Parathyroid adenoma (tissue), 2 donors: ENCODE data around the gene WBP2.

Source experiments
- H2AFZ ChIP-seq: fragments of 300-600 bp; sonication (generic); one replicate; pipeline ENCODE4 v1.7.0; 2017; ENCODE audit warnings: antibody characterized with exemption, mild to moderate bottlenecking
- H3K27ac ChIP-seq: fragments of 300-600 bp; sonication (generic); one replicate; pipeline ENCODE4 v1.7.0; 2017
- H3K27me3 ChIP-seq: fragments of 300-600 bp; sonication (generic); one replicate; pipeline ENCODE4 v1.7.0; 2017; ENCODE audit warnings: low read length; ENCODE audit not compliant: control insufficient read depth, insufficient read depth
- H3K36me3 ChIP-seq: fragments of 300-600 bp; sonication (generic); one replicate; pipeline ENCODE4 v1.7.0; 2017; ENCODE audit warnings: low read length; ENCODE audit not compliant: control insufficient read depth, insufficient read depth
- H3K4me1 ChIP-seq: fragments of 300-600 bp; sonication (generic); one replicate; pipeline ENCODE4 v1.7.0; 2017; ENCODE audit warnings: control low read depth
- H3K4me2 ChIP-seq: fragments of 300-600 bp; sonication (generic); one replicate; pipeline ENCODE4 v1.7.0; 2017; ENCODE audit warnings: low read length
- H3K4me3 ChIP-seq: fragments of 300-600 bp; sonication (generic); one replicate; pipeline ENCODE4 v1.7.0; 2017; ENCODE audit warnings: low read depth, low read length
- H3K79me2 ChIP-seq: fragments of 300-600 bp; sonication (generic); one replicate; pipeline ENCODE4 v1.7.0; 2017; ENCODE audit warnings: control low read depth
- H3K9ac ChIP-seq: fragments of 300-600 bp; sonication (generic); one replicate; pipeline ENCODE4 v1.7.0; 2017; ENCODE audit warnings: mild to moderate bottlenecking
- H3K9me3 ChIP-seq: fragments of 300-600 bp; sonication (generic); one replicate; pipeline ENCODE4 v1.7.0; 2017; ENCODE audit warnings: low read length; ENCODE audit not compliant: control insufficient read depth
- CTCF ChIP-seq: fragments of 300-600 bp; sonication (generic); IDR thresholded peaks from one replicate; pipeline ENCODE4 v1.7.0; 2017; ENCODE audit warnings: antibody characterized with exemption, mild to moderate bottlenecking
- donor health status: primary hyperparathyroidism.

WBP2 gene

GRCh38 chr17:75845933-75846691 is 9.0 kb downstream of the WBP2 start:
- Histone ChIP-seq H3K4me2 (no peak overlapping the region), H3K9me3 (no peaks in the 10 kb centered on the region), H2AFZ (no peak overlapping the region), H3K4me3 (no peak overlapping the region), H3K79me2 (no peaks in the 10 kb centered on the region), H3K4me1 (peaks cover 8% of the 10 kb centered on the region), H3K36me3 (no peaks in the 10 kb centered on the region), H3K27ac (peak overlapping the region; percentile 55), H3K27me3 (no peaks in the 10 kb centered on the region), H3K9ac (no peak overlapping the region)
- TF ChIP-seq CTCF = no peak

- no peaks in the 10 kb centered on the region for H3K27me3 ChIP-seq
- no peak overlapping the region for H3K9ac ChIP-seq
- H3K4me1 ChIP-seq = peaks cover 8% of the 10 kb centered on the region
- H3K4me3 ChIP-seq = no peak overlapping the region
- no peaks in the 10 kb centered on the region for H3K36me3 ChIP-seq
- H3K27ac ChIP-seq = peak overlapping the region; percentile 55
- TF ChIP-seq CTCF = peak; percentile 85
- H3K79me2 ChIP-seq = no peaks in the 10 kb centered on the region
- H2AFZ ChIP-seq = peak overlapping the region; percentile 29
- peak overlapping the region; percentile 19 for H3K4me2 ChIP-seq
- no peaks in the 10 kb centered on the region for H3K9me3 ChIP-seq
These were observed 9.9 kb downstream of the WBP2 start for GRCh38 chr17:75845058-75845711.

- Histone ChIP-seq H2AFZ (no peak overlapping the region), H3K27ac (no peak overlapping the region), H3K9me3 (no peaks in the 10 kb centered on the region), H3K4me2 (no peak overlapping the region), H3K4me3 (no peak overlapping the region), H3K79me2 (no peaks in the 10 kb centered on the region), H3K9ac (no peak overlapping the region), H3K36me3 (no peaks in the 10 kb centered on the region), H3K4me1 (peaks cover 8% of the 10 kb centered on the region), H3K27me3 (no peaks in the 10 kb centered on the region)
- no peak for TF ChIP-seq CTCF
These were observed 10.5 kb downstream of the WBP2 start for GRCh38 chr17:75844530-75845057.

GRCh38 chr17:75843577-75844529 is 11.3 kb downstream of the WBP2 start, which contains the start of gene UNC13D:
Gene UNC13D (minus strand): TSS chr17:75844404. CDS start chr17:75844337, 67 bp downstream.
- H3K4me1 ChIP-seq = peaks cover 8% of the 10 kb centered on the region

More at GRCh38 chr17:75843577-75844529, 11.3 kb downstream of the WBP2 start, which contains the start of gene UNC13D:
- no peak for TF ChIP-seq CTCF
- Histone ChIP-seq H3K9ac (no peak within 1 kb of the TSS), H3K27ac (peak within 1 kb of the TSS; percentile 55), H3K79me2 (no peaks in the 10 kb centered on the region), H3K4me3 (no peak within 1 kb of the TSS), H3K36me3 (no peaks in the 10 kb centered on the region), H3K4me2 (no peak within 1 kb of the TSS), H3K9me3 (no peaks in the 10 kb centered on the region), H2AFZ (peak within 1 kb of the TSS; percentile 29), H3K27me3 (no peaks in the 10 kb centered on the region)
